Naive thymus-derived CD4-positive, alpha-beta T cell (primary cell): ENCODE data around the gene IL1RAPL1. TPM values are rescaled to one million over a fixed set of nuclear protein-coding genes. Genes with fewer than 3 reads are reported as not detected.

Experiments used
- ATAC-seq: fragments of 150-1000 bp; cut with Tn5 transposase; 2 replicates; pipeline ENCODE4 v1.10.0; 2021; ENCODE audit warnings: mild to moderate bottlenecking, moderate library complexity
- CTCF ChIA-PET: fragments of 350-600 bp; sonication (Branson Sonifier 250); formaldehyde crosslinking; loops from one replicate; lab custom pipeline; 2021; ENCODE audit warnings: antibody characterized with exemption; lab: Charles Lee
- POLR2A ChIA-PET: fragments of 350-600 bp; sonication (Branson Sonifier 250); formaldehyde crosslinking; loops from one replicate; lab custom pipeline; 2021; ENCODE audit warnings: antibody characterized with exemption, inconsistent platforms; lab: Charles Lee
- DNase-seq, 9 donors: peaks; one replicate each; pipeline versions ENCODE4 v3.0.0 to v3.0.0-alpha.2; 2020 to 2022; ENCODE audit warnings: mixed read lengths in 1 of 9
- H3K27ac ChIP-seq: one replicate; pipeline ENCODE4 v1.7.0; 2013; ENCODE audit warnings: mild to moderate bottlenecking, low read depth, low read length, moderate library complexity
- H3K27me3 ChIP-seq, 2 donors: one replicate each; pipeline ENCODE4 v1.7.0; 2013; ENCODE audit warnings: low read length in 2 of 2, mild to moderate bottlenecking in 2 of 2, moderate library complexity in 2 of 2; ENCODE audit not compliant: control insufficient read depth in 2 of 2, insufficient read depth in 2 of 2
- H3K36me3 ChIP-seq, 3 experiments: 1 replicate in 2 of 3; 2 replicates in 1 of 3; pipeline ENCODE4 v1.7.0; 2013; ENCODE audit warnings: low read length in 3 of 3, mild to moderate bottlenecking in 3 of 3, moderate library complexity in 1 of 3; ENCODE audit not compliant: insufficient read depth in 3 of 3, control insufficient read depth in 2 of 3
- H3K4me1 ChIP-seq, 2 donors: one replicate each; pipeline ENCODE4 v1.7.0; 2013; ENCODE audit warnings: low read length in 2 of 2, mild to moderate bottlenecking in 2 of 2, moderate library complexity in 1 of 2; ENCODE audit not compliant: control insufficient read depth in 2 of 2, insufficient read depth in 2 of 2
- H3K4me3 ChIP-seq: 2 replicates; pipeline ENCODE4 v1.7.0; 2013; ENCODE audit warnings: mild to moderate bottlenecking, low read length
- H3K9me3 ChIP-seq, 3 experiments: 1 replicate in 2 of 3; 2 replicates in 1 of 3; pipeline ENCODE4 v1.7.0; 2013; ENCODE audit warnings: low read length in 3 of 3; ENCODE audit not compliant: control insufficient read depth in 2 of 3
- H3K27ac Mint-ChIP-seq, 9 donors: one replicate each; pipeline ENCODE4 v1.8.0; 2020 to 2022; ENCODE audit warnings: mixed read lengths in 9 of 9, mild to moderate bottlenecking in 8 of 9, moderate library complexity in 5 of 9, inconsistent platforms in 2 of 9
- H3K27me3 Mint-ChIP-seq, 5 donors: one replicate each; pipeline ENCODE4 v1.8.0; 2021 to 2022; ENCODE audit warnings: mixed read lengths in 5 of 5, mild to moderate bottlenecking in 1 of 5
- H3K36me3 Mint-ChIP-seq, 5 donors: one replicate each; pipeline ENCODE4 v1.8.0; 2020 to 2022; ENCODE audit warnings: mixed read lengths in 5 of 5, mild to moderate bottlenecking in 3 of 5, inconsistent platforms in 1 of 5
- H3K4me1 Mint-ChIP-seq, 7 donors: one replicate each; pipeline ENCODE4 v1.8.0; 2020 to 2022; ENCODE audit warnings: mixed read lengths in 7 of 7, mild to moderate bottlenecking in 3 of 7, inconsistent platforms in 1 of 7
- H3K4me3 Mint-ChIP-seq, 10 donors: one replicate each; pipeline ENCODE4 v1.8.0; 2020 to 2022; ENCODE audit warnings: mild to moderate bottlenecking in 10 of 10, mixed read lengths in 10 of 10, moderate library complexity in 6 of 10, inconsistent platforms in 2 of 10
- H3K9me3 Mint-ChIP-seq, 11 donors: one replicate each; pipeline ENCODE4 v1.8.0; 2020 to 2022; ENCODE audit warnings: mixed read lengths in 11 of 11, mild to moderate bottlenecking in 4 of 11, inconsistent platforms in 1 of 11, moderate library complexity in 1 of 11
- intact Hi-C, 2 donors: fragments of 100-400 bp; cut with micrococcal nuclease; formaldehyde crosslinking; loops; one replicate each; pipeline ENCODE4 v1.15.1; 2023
- polyA plus RNA-seq, 2 donors: library from polyadenylated mRNA; unstranded; fragments of 300-500 nt; fragmentation: Illumina TruSeq; gene quantifications; one replicate each; pipeline ENCODE4 v1.2.3, GENCODE V29; 2021
- total RNA-seq, 6 experiments: library from RNA in 5 of 6; stranded (reverse) in 5 of 6; gene quantifications; 1 replicate in 5 of 6; 2 replicates in 1 of 6; pipeline ENCODE4 v1.2.3 and lab custom pipeline; 2021 to 2026

The IL1RAPL1 gene
- total and polyA plus RNA-seq, 7 experiments from 2014 or later: not detected

GRCh38 chrX:28960063-28960462 lies 372.8 kb downstream of the IL1RAPL1 start:
- DNase-seq (no peak), ATAC-seq (no peak)
- Histone ChIP-seq H3K4me3 (no peak overlapping the region), H3K27me3 (no peaks in the 10 kb centered on the region), H3K4me1 (no peaks in the 10 kb centered on the region), H3K36me3 (no peaks in the 10 kb centered on the region), H3K9me3 (no peaks in the 10 kb centered on the region), H3K27ac (no peak overlapping the region)
- ChIA-PET CTCF (no interaction called here), POLR2A (no interaction called here)
- Mint-ChIP-seq H3K4me1 (no peaks in the 10 kb centered on the region), H3K27ac (no peak overlapping the region), H3K4me3 (no peak overlapping the region), H3K36me3 (no peaks in the 10 kb centered on the region), H3K27me3 (no peaks in the 10 kb centered on the region), H3K9me3 (peaks cover 0 to 4% (median 1%) of the 10 kb centered on the region in 11 donors)
- intact Hi-C loops: no loop called here

- intact Hi-C loops: no loop called here
- POLR2A ChIA-PET: no interaction called here
- peaks cover 0 to 5% (median 0%) of the 10 kb centered on the region in 11 donors for H3K9me3 Mint-ChIP-seq
- no peak overlapping the region for H3K4me3 ChIP-seq
- no peaks in the 10 kb centered on the region for H3K4me1 ChIP-seq
- H3K27me3 Mint-ChIP-seq: no peaks in the 10 kb centered on the region
- no peak for ATAC-seq
- H3K36me3 ChIP-seq: no peaks in the 10 kb centered on the region
- no peak overlapping the region for H3K4me3 Mint-ChIP-seq
- H3K27ac ChIP-seq: no peak overlapping the region
- H3K27me3 ChIP-seq: no peaks in the 10 kb centered on the region
- H3K27ac Mint-ChIP-seq: no peak overlapping the region
- H3K9me3 ChIP-seq: no peaks in the 10 kb centered on the region
- CTCF ChIA-PET: no interaction called here
- H3K36me3 Mint-ChIP-seq: no peaks in the 10 kb centered on the region
- DNase-seq: no peak
- no peaks in the 10 kb centered on the region for H3K4me1 Mint-ChIP-seq
Observed at GRCh38 chrX:28966331-28966730, 379.1 kb downstream of the IL1RAPL1 start.

- ATAC-seq (no peak), DNase-seq (no peak)
- no peaks in the 10 kb centered on the region for H3K27me3 Mint-ChIP-seq
- intact Hi-C loops: no loop called here
- Histone ChIP-seq H3K27ac (no peak overlapping the region), H3K9me3 (no peaks in the 10 kb centered on the region), H3K4me3 (no peak overlapping the region), H3K36me3 (no peaks in the 10 kb centered on the region), H3K4me1 (no peaks in the 10 kb centered on the region), H3K27me3 (no peaks in the 10 kb centered on the region)
- no peaks in the 10 kb centered on the region for H3K36me3 Mint-ChIP-seq
- H3K27ac Mint-ChIP-seq: no peak overlapping the region
- POLR2A ChIA-PET: no interaction called here
- H3K9me3 Mint-ChIP-seq: peaks cover 0 to 12% (median 3%) of the 10 kb centered on the region in 11 donors
- no peaks in the 10 kb centered on the region for H3K4me1 Mint-ChIP-seq
- CTCF ChIA-PET: no interaction called here
- H3K4me3 Mint-ChIP-seq: no peak overlapping the region
Observed at GRCh38 chrX:28969126-28969525, 381.9 kb downstream of the IL1RAPL1 start.

- POLR2A ChIA-PET: no interaction called here
- no peaks in the 10 kb centered on the region for H3K36me3 Mint-ChIP-seq
Observed at GRCh38 chrX:28979877-28980276, 392.6 kb downstream of the IL1RAPL1 start.

GRCh38 chrX:28981952-28982351 lies 394.7 kb downstream of the IL1RAPL1 start:
- H3K4me3 Mint-ChIP-seq: no peak overlapping the region
- ATAC-seq (no peak), DNase-seq (no peak)
- H3K9me3 ChIP-seq: no peaks in the 10 kb centered on the region
- ChIA-PET POLR2A (no interaction called here), CTCF (no interaction called here)
- no peak overlapping the region for H3K27ac ChIP-seq
- intact Hi-C loops: no loop called here
- no peak overlapping the region for H3K27ac Mint-ChIP-seq
- peaks cover 0 to 12% (median 0%) of the 10 kb centered on the region in 11 donors for H3K9me3 Mint-ChIP-seq
- H3K4me1 ChIP-seq: no peaks in the 10 kb centered on the region
- H3K27me3 Mint-ChIP-seq: no peaks in the 10 kb centered on the region
- H3K27me3 ChIP-seq: no peaks in the 10 kb centered on the region
- H3K4me3 ChIP-seq: no peak overlapping the region
- no peaks in the 10 kb centered on the region for H3K36me3 ChIP-seq
- no peaks in the 10 kb centered on the region for H3K36me3 Mint-ChIP-seq
- no peaks in the 10 kb centered on the region for H3K4me1 Mint-ChIP-seq

More at GRCh38 chrX:28979877-28980276, 392.6 kb downstream of the IL1RAPL1 start:
- no peaks in the 10 kb centered on the region for H3K27me3 ChIP-seq
- no peaks in the 10 kb centered on the region for H3K9me3 ChIP-seq
- intact Hi-C loops: no loop called here
- peaks cover 0 to 12% (median 0%) of the 10 kb centered on the region in 11 donors for H3K9me3 Mint-ChIP-seq
- ATAC-seq (no peak), DNase-seq (no peak)
- CTCF ChIA-PET: no interaction called here
- H3K4me3 Mint-ChIP-seq: no peak overlapping the region
- H3K4me1 Mint-ChIP-seq: no peaks in the 10 kb centered on the region
- no peak overlapping the region for H3K27ac Mint-ChIP-seq
- no peak overlapping the region for H3K4me3 ChIP-seq
- no peaks in the 10 kb centered on the region for H3K36me3 ChIP-seq
- H3K27ac ChIP-seq: no peak overlapping the region
- no peaks in the 10 kb centered on the region for H3K27me3 Mint-ChIP-seq
- H3K4me1 ChIP-seq: no peaks in the 10 kb centered on the region

GRCh38 chrX:28988246-28988645 lies 401.0 kb downstream of the IL1RAPL1 start:
- Histone ChIP-seq H3K9me3 (no peaks in the 10 kb centered on the region), H3K27ac (no peak overlapping the region), H3K4me3 (no peak overlapping the region), H3K27me3 (no peaks in the 10 kb centered on the region), H3K36me3 (no peaks in the 10 kb centered on the region), H3K4me1 (no peaks in the 10 kb centered on the region)
- Mint-ChIP-seq H3K36me3 (no peaks in the 10 kb centered on the region), H3K27ac (no peak overlapping the region), H3K4me3 (no peak overlapping the region), H3K9me3 (peaks cover 0 to 8% (median 1%) of the 10 kb centered on the region in 11 donors), H3K27me3 (no peaks in the 10 kb centered on the region), H3K4me1 (no peaks in the 10 kb centered on the region)
- ATAC-seq: no peak
- ChIA-PET CTCF (no interaction called here), POLR2A (no interaction called here)
- intact Hi-C loops: no loop called here
- no peak for DNase-seq

- intact Hi-C loops: no loop called here
- Histone ChIP-seq H3K27ac (no peak overlapping the region), H3K36me3 (no peaks in the 10 kb centered on the region), H3K4me1 (no peaks in the 10 kb centered on the region), H3K27me3 (no peaks in the 10 kb centered on the region), H3K4me3 (no peak overlapping the region), H3K9me3 (no peaks in the 10 kb centered on the region)
- no peak for ATAC-seq
- Mint-ChIP-seq H3K9me3 (peaks cover 0 to 5% (median 0%) of the 10 kb centered on the region in 11 donors), H3K4me1 (no peaks in the 10 kb centered on the region), H3K36me3 (no peaks in the 10 kb centered on the region), H3K27ac (no peak overlapping the region), H3K27me3 (no peaks in the 10 kb centered on the region), H3K4me3 (no peak overlapping the region)
- POLR2A ChIA-PET: no interaction called here
- CTCF ChIA-PET: no interaction called here
- no peak for DNase-seq
Observed at GRCh38 chrX:28997706-28998463, 410.6 kb downstream of the IL1RAPL1 start.
